Gastrocnemius medialis (tissue), 4 donors: Measurements from ENCODE around the gene CARD9.
"Not testable (repeated sequence)": the region's sequence is repeated elsewhere in the genome, so short reads cannot be mapped to it uniquely, and the experiment has no call there.

Experiments
- POLR2A ChIP-seq, 2 donors: fragments of 450-650 bp; IDR thresholded peaks; one replicate each; pipeline ENCODE4 v1.6.1; 2017; ENCODE audit warnings: antibody characterized with exemption in 2 of 2, mild to moderate bottlenecking in 2 of 2, moderate library complexity in 2 of 2
- TF ChIP-seq, protein P1 (sequence below), 5 experiments: fragments of 450-650 bp in 3 of 5; fragments of 200-600 bp in 2 of 5; sonication (generic) in 2 of 5; IDR thresholded peaks in 4 of 5; conservative IDR thresholded peaks in 1 of 5; 1 replicate in 4 of 5; 2 replicates in 1 of 5; pipeline ENCODE4 v1.5.1; 2016 to 2019; ENCODE audit warnings: antibody characterized with exemption in 5 of 5, mild to moderate bottlenecking in 3 of 5, moderate library complexity in 3 of 5

DNA sequence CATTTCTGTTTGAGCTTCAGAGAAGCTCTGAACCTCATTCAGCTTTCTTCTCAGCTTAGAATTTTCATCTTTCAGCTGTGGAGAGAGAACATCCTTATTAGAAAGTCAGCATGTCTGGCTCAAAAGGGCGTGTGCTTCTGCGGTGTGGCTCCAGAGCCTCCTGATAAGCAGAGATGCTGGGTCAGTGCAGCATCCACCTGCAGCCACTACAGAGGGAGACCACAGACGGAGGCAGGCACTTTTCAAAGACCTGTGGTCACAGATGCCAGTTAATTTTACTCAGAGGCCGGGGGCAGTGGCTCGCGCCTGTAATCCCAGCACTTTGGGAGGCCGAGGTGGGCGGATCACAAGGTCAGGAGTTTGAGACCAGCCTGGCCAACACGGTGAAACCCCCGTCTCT, 32.4 kb upstream of the CARD9 start:
- TF ChIP-seq, protein P1, sequence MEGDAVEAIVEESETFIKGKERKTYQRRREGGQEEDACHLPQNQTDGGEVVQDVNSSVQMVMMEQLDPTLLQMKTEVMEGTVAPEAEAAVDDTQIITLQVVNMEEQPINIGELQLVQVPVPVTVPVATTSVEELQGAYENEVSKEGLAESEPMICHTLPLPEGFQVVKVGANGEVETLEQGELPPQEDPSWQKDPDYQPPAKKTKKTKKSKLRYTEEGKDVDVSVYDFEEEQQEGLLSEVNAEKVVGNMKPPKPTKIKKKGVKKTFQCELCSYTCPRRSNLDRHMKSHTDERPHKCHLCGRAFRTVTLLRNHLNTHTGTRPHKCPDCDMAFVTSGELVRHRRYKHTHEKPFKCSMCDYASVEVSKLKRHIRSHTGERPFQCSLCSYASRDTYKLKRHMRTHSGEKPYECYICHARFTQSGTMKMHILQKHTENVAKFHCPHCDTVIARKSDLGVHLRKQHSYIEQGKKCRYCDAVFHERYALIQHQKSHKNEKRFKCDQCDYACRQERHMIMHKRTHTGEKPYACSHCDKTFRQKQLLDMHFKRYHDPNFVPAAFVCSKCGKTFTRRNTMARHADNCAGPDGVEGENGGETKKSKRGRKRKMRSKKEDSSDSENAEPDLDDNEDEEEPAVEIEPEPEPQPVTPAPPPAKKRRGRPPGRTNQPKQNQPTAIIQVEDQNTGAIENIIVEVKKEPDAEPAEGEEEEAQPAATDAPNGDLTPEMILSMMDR (IDR thresholded peaks at IDR 0.05 in 4 of 5, conservative IDR thresholded peaks at IDR 0.05 in 1 of 5): not testable (repeated sequence)
- not testable (repeated sequence) for TF ChIP-seq POLR2A (IDR thresholded peaks at IDR 0.05)
